WERI-Rb-1 (cell line): Measurements from ENCODE around the gene CTSW.
A peak's percentile ranks its signal among the peaks of the same experiment; 100 is the strongest.

Source experiments
- DNase-seq: peaks from one replicate; pipeline ENCODE4 v3.0.0-alpha.2; 2020
- H3K27ac ChIP-seq: fragments of 250-450 bp; sonication (Bioruptor Pico); 2 replicates; pipeline ENCODE4 v1.5.1; 2020; ENCODE audit warnings: mild to moderate bottlenecking, moderate library complexity
- H3K27me3 ChIP-seq: fragments of 250-450 bp; sonication (Bioruptor Pico); 2 replicates; pipeline ENCODE4 v1.5.1; 2021; ENCODE audit warnings: mild to moderate bottlenecking, low read depth, moderate library complexity; ENCODE audit not compliant: insufficient read depth, severe bottlenecking
- H3K36me3 ChIP-seq: fragments of 250-450 bp; sonication (Bioruptor Pico); 2 replicates; pipeline ENCODE4 v1.5.1; 2020; ENCODE audit warnings: mild to moderate bottlenecking, moderate library complexity
- H3K4me3 ChIP-seq: 2 replicates; pipeline ENCODE4 v1.5.1; 2011; ENCODE audit warnings: low read depth, mild to moderate bottlenecking, control low read depth, low read length
- H3K9me3 ChIP-seq: fragments of 250-450 bp; sonication (Bioruptor Pico); 2 replicates; pipeline ENCODE4 v1.5.1; 2021; ENCODE audit warnings: mild to moderate bottlenecking, moderate library complexity; ENCODE audit not compliant: severe bottlenecking
- TF ChIP-seq, protein P1 (sequence below): IDR thresholded peaks from 2 replicates; pipeline ENCODE4 v1.5.1; 2011; ENCODE audit warnings: low read depth, mild to moderate bottlenecking, control low read depth, inconsistent platforms, low read length

The CTSW gene

DNA sequence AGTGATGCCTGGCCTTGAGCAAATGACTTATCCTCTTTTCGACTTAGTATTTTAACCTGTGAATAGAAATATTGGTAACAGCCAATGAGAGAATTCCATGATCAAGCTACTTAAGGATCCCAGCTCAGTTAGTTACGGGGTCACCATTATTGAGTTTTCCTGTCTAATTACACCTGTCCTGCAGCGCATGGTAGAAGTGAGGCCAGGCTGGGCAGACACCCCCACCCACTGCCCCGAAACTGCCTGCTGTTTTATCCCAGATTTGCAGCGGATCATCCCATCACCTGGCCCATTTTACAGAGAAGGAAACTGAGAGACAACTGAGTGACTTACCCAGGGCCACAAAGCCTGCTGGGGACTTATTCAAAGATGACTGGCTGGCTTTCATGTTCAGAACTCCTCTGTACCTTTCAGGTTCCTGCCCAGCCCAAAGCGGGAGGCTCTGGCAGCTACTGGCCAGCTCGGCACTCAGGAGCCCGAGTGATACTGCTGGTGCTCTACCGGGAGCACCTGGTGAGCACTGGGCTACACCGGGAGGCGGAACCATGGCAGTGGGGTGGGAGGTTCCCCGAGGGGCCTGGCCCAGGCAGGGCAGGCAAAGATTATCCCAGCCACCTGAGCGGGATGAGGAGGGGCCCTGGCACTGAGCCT is 18.0 kb upstream of the CTSW start:
- no peaks in the 10 kb centered on the region for H3K9me3 ChIP-seq
- peaks cover 73% of the 10 kb centered on the region for H3K36me3 ChIP-seq
- H3K4me3 ChIP-seq: peak overlapping the region; percentile 96
- H3K27ac ChIP-seq: peak overlapping the region; percentile 99
- DNase-seq: peak; percentile 13
- TF ChIP-seq, protein P1, sequence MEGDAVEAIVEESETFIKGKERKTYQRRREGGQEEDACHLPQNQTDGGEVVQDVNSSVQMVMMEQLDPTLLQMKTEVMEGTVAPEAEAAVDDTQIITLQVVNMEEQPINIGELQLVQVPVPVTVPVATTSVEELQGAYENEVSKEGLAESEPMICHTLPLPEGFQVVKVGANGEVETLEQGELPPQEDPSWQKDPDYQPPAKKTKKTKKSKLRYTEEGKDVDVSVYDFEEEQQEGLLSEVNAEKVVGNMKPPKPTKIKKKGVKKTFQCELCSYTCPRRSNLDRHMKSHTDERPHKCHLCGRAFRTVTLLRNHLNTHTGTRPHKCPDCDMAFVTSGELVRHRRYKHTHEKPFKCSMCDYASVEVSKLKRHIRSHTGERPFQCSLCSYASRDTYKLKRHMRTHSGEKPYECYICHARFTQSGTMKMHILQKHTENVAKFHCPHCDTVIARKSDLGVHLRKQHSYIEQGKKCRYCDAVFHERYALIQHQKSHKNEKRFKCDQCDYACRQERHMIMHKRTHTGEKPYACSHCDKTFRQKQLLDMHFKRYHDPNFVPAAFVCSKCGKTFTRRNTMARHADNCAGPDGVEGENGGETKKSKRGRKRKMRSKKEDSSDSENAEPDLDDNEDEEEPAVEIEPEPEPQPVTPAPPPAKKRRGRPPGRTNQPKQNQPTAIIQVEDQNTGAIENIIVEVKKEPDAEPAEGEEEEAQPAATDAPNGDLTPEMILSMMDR: no peak
- H3K27me3 ChIP-seq: no peaks in the 10 kb centered on the region

DNA sequence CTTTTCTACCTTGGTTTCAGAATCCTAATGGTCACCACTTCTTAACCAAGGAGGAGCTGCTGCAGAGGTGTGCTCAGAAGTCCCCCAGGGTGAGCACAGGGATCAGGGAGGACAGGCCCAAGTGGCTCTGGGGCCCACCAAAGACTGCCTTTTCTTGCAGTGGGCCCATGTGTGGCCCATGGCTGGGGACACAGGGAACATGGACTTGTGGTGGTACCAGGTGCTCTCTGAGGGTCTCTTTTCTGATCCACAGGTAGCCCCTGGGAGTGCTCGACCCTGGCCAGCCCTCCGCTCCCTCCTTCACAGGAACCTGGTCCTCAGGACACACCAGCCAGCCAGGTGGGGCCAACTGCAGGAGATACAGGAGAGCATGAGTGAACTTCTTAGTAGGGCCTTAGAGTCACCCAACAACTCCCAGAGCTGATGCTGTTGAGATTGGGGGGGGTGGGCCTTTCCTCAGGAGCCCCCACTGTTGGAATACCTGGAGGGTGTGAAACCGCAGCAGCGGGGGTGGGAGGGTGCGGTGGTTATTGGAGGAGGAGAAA is 17.4 kb upstream of the CTSW start:
- Histone ChIP-seq H3K9me3 (no peaks in the 10 kb centered on the region), H3K27me3 (no peaks in the 10 kb centered on the region), H3K4me3 (no peak overlapping the region), H3K36me3 (peaks cover 73% of the 10 kb centered on the region), H3K27ac (no peak overlapping the region)
- no peak for DNase-seq
- TF ChIP-seq, protein P1: no peak

DNA sequence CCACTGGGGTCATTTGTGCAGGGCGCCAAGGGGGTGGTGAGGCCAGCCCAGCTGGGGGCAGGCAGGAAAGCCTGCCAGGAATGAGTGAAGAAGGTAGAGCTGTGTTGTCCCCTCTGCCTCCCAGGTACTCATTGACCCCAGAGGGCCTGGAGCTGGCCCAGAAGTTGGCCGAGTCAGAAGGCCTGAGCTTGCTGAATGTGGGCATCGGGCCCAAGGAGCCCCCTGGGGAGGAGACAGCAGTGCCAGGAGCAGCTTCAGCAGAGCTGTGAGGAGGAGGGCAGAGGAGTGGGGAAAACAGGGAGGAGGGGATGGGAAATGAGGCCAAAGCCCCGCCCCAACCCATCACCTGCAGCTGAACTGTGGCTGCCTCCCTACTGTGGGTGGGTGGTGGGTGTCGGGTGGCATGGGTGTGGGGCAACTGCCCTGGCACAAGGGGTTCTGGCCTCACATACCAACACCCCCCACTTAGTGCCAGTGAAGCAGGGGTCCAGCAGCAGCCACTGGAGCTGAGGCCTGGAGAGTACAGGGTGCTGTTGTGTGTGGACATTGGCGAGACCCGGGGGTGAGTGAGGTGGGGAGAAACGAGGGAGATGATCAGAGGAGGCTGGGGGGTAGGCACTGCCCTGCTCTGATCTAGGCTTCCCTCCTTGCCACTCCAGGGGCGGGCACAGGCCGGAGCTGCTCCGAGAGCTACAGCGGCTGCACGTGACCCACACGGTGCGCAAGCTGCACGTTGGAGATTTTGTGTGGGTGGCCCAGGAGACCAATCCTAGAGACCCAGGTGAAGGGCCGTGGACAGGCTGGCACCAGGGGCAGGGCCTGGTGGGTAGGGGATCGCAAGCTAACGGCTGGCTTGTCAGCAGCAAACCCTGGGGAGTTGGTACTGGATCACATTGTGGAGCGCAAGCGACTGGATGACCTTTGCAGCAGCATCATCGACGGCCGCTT is 16.4 kb upstream of the CTSW start:
- Histone ChIP-seq H3K27me3 (no peaks in the 10 kb centered on the region), H3K9me3 (no peaks in the 10 kb centered on the region), H3K36me3 (peaks cover 75% of the 10 kb centered on the region), H3K4me3 (no peak overlapping the region), H3K27ac (no peak overlapping the region)
- TF ChIP-seq, protein P1: no peak
- peak; percentile 6 for DNase-seq

DNA sequence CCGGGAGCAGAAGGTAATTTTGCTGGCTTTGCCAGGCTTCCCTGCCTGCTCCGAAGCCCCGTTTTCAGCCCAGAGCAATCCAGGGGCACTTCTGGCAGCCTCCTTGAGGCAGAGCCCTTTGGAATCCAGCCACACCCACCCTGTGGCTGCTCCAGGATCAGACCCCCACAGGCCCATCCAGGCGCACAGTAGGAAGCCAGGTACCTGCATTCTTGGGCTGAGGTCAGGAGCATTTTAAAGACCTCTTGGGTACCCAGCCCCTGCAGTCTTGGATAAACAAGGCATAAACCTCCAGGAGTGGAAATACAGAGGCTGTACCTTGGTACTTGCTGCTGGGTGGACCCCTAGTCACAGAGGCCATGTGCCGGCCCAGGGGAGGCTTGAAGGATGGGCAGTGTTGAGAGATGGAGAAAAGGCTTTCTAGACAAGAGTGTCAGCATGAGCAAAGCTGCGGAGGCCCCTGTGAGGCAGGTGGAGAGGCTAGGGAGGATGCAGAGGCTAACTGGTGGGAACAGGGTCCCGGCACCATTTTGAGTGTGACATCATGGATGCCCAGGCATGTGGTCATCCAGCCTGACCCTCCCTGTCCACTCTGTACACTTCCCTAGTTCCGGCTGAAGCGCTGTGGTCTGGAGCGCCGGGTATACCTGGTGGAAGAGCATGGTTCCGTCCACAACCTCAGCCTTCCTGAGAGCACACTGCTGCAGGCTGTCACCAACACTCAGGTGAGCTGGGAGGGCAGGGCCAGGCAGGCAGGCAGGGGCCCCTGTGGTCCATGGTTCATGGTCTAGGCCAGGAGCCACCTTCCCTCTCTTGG is 15.5 kb upstream of the CTSW start:
- Histone ChIP-seq H3K4me3 (no peak overlapping the region), H3K36me3 (peaks cover 75% of the 10 kb centered on the region), H3K9me3 (no peaks in the 10 kb centered on the region), H3K27ac (no peak overlapping the region), H3K27me3 (no peaks in the 10 kb centered on the region)
- TF ChIP-seq, protein P1: no peak
- DNase-seq: no peak

DNA sequence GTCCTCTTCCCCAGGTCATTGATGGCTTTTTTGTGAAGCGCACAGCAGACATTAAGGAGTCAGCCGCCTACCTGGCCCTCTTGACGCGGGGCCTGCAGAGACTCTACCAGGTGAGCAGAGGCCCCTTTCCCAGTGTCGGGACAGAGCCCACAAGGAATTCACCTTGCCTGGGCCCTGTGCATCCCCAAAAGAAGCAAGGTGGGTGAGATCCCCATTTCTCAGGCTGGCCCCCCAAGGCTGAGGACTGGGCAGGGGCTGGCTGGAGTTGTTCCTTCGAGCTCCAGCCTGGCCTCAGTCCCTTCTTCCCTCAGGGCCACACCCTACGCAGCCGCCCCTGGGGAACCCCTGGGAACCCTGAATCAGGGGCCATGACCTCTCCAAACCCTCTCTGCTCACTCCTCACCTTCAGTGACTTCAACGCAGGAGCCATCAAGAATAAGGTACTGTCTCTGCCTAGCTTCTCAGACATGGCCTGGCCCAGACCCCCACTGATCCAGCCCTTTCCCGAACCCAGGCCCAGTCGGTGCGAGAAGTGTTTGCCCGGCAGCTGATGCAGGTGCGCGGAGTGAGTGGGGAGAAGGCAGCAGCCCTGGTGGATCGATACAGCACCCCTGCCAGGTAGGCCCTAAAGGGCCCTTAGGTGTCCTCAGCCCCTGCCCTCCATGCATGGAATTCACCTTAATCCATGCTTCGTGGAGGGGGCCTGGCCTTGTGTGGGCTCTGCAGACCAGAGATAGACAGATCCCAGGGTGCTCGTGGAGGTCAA is 14.7 kb upstream of the CTSW start:
- Histone ChIP-seq H3K4me3 (no peak overlapping the region), H3K27me3 (no peaks in the 10 kb centered on the region), H3K27ac (no peak overlapping the region), H3K9me3 (no peaks in the 10 kb centered on the region), H3K36me3 (peaks cover 75% of the 10 kb centered on the region)
- TF ChIP-seq, protein P1: no peak
- peak; percentile 6 for DNase-seq
